SK-N-SH treated with all-trans-retinoic acid at 6 μM for 48 hours (cell line): ENCODE results near the gene MRPS27.

Experiments used
- ATAC-seq: fragments of 200-7000 bp; cut with Tn5 transposase; 3 replicates; pipeline ENCODE4 v1.9.1; 2020; ENCODE audit warnings: mild to moderate bottlenecking, moderate library complexity
- CREB5 ChIP-seq: fragments of 250-450 bp; sonication (Bioruptor Pico); IDR thresholded peaks from 2 replicates; pipeline ENCODE4 v1.5.1; 2020; ENCODE audit warnings: low read depth, mild to moderate bottlenecking, moderate library complexity
- CSRNP3 ChIP-seq: fragments of 250-450 bp; sonication (Bioruptor Pico); IDR thresholded peaks from 2 replicates; pipeline ENCODE4 v1.5.1; 2021; ENCODE audit warnings: mild to moderate bottlenecking, moderate library complexity
- ESRRG ChIP-seq: fragments of 250-450 bp; sonication (Bioruptor Pico); IDR thresholded peaks from 2 replicates; pipeline ENCODE4 v1.6.1; 2021; ENCODE audit warnings: mild to moderate bottlenecking
- GLIS3 ChIP-seq: fragments of 250-450 bp; sonication (Bioruptor Pico); IDR thresholded peaks from 2 replicates; pipeline ENCODE4 v1.5.0; 2020; ENCODE audit warnings: mild to moderate bottlenecking, moderate library complexity
- ISL1 ChIP-seq: fragments of 250-450 bp; sonication (Bioruptor Pico); IDR thresholded peaks from 2 replicates; pipeline ENCODE4 v2.1.2; 2022; ENCODE audit warnings: mild to moderate bottlenecking, moderate library complexity
- OSR1 ChIP-seq: fragments of 250-450 bp; sonication (Bioruptor Pico); IDR thresholded peaks from 2 replicates; pipeline ENCODE4 v1.8.0; 2022; ENCODE audit warnings: moderate library complexity, mild to moderate bottlenecking, inconsistent platforms
- PATZ1 ChIP-seq: fragments of 250-450 bp; sonication (Bioruptor Pico); IDR thresholded peaks from 2 replicates; pipeline ENCODE4 v1.8.0; 2020; ENCODE audit warnings: mild to moderate bottlenecking, moderate library complexity, borderline replicate concordance
- POU6F1 ChIP-seq: fragments of 250-450 bp; sonication (Bioruptor Pico); IDR thresholded peaks from 2 replicates; pipeline ENCODE4 v1.8.0; 2021; ENCODE audit warnings: low read depth, mild to moderate bottlenecking, moderate library complexity, borderline replicate concordance
- SNAI2 ChIP-seq: fragments of 250-450 bp; sonication (Bioruptor Pico); IDR thresholded peaks from 2 replicates; pipeline ENCODE4 v1.5.0; 2020; ENCODE audit warnings: mild to moderate bottlenecking, moderate library complexity
- TCF4 ChIP-seq: fragments of 250-450 bp; sonication (Bioruptor Pico); IDR thresholded peaks from 2 replicates; pipeline ENCODE4 v1.8.0; 2021; ENCODE audit warnings: mild to moderate bottlenecking, moderate library complexity, borderline replicate concordance
- TSHZ2 ChIP-seq: fragments of 250-450 bp; sonication (Bioruptor Pico); IDR thresholded peaks from 2 replicates; pipeline ENCODE4 v1.5.0; 2020; ENCODE audit warnings: mild to moderate bottlenecking, moderate library complexity
- ZC3H10 ChIP-seq: fragments of 250-450 bp; sonication (Bioruptor Pico); IDR thresholded peaks from 2 replicates; pipeline ENCODE4 v1.5.1; 2021; ENCODE audit warnings: mild to moderate bottlenecking, moderate library complexity
- ZFP3 ChIP-seq: fragments of 250-450 bp; sonication (Bioruptor Pico); IDR thresholded peaks from 2 replicates; pipeline ENCODE4 v1.5.0; 2020; ENCODE audit warnings: mild to moderate bottlenecking, moderate library complexity
- ZNF565 ChIP-seq: fragments of 450-650 bp; formaldehyde crosslinking; conservative IDR thresholded peaks from 2 replicates; pipeline ENCODE4 v1.5.0; 2020; ENCODE audit warnings: low read depth, mild to moderate bottlenecking, moderate library complexity
- ZNF70 ChIP-seq: fragments of 450-650 bp; formaldehyde crosslinking; IDR thresholded peaks from 2 replicates; pipeline ENCODE4 v1.5.0; 2020; ENCODE audit warnings: mild to moderate bottlenecking, moderate library complexity

The MRPS27 gene

GRCh38 chr5:72267685-72268084, 52.4 kb downstream of the MRPS27 start:
- TF ChIP-seq OSR1 (no peak), ISL1 (CRISPR knock-in tag) (peak; percentile 93)
- TF ChIP-seq, all 23 proteins: peak for 1

GRCh38 chr5:72266862-72267261, 53.2 kb downstream of the MRPS27 start:
- TF ChIP-seq OSR1, result no peak
- TF ChIP-seq CREB5 (CRISPR knock-in tag), result 0 out of 2 replicates have a peak, but pooled peaks have one; percentile 37
- TF ChIP-seq ISL1 (CRISPR knock-in tag), result peak; percentile 69
- ATAC-seq, result no peak; the same call in 2 of the 3 replicates

More at GRCh38 chr5:72267685-72268084, 52.4 kb downstream of the MRPS27 start:
- ATAC-seq, result peak; percentile 54

GRCh38 chr5:72265032-72265877, 54.8 kb downstream of the MRPS27 start:
- ATAC-seq, result peak; percentile 53
- TF ChIP-seq GLIS3 (peak; percentile 86; the same call in 1 of the 2 replicates), CSRNP3 (CRISPR knock-in tag) (0 out of 2 replicates have a peak, but pooled peaks have one; percentile 65), ZC3H10 (CRISPR knock-in tag) (no peak), ESRRG (CRISPR knock-in tag) (0 out of 2 replicates have a peak, but pooled peaks have one; percentile 31), PATZ1 (CRISPR knock-in tag) (no peak; the same call in 1 of the 2 replicates), ISL1 (CRISPR knock-in tag) (peak; percentile 96), SNAI2 (peak; percentile 47; the same call in 1 of the 2 replicates), CREB5 (CRISPR knock-in tag) (peak; percentile 76), TSHZ2 (CRISPR knock-in tag) (peak; percentile 90), ZFP3 (CRISPR knock-in tag) (peak; percentile 70; the same call in 1 of the 2 replicates), TCF4 (CRISPR knock-in tag) (peak; percentile 53; the same call in 1 of the 2 replicates), POU6F1 (no peak), ZNF565 (CRISPR knock-in tag) (no peak)

- ATAC-seq, result no peak
- no peak for TF ChIP-seq ZNF70 (CRISPR knock-in tag)
- TF ChIP-seq SNAI2, result no peak
- peak; percentile 31 for TF ChIP-seq ISL1 (CRISPR knock-in tag)
- no peak for TF ChIP-seq PATZ1 (CRISPR knock-in tag)
Measured at GRCh38 chr5:72256536-72256935, 63.5 kb downstream of the MRPS27 start.
